ENCODE measurements around the gene TTC1.

DNA sequence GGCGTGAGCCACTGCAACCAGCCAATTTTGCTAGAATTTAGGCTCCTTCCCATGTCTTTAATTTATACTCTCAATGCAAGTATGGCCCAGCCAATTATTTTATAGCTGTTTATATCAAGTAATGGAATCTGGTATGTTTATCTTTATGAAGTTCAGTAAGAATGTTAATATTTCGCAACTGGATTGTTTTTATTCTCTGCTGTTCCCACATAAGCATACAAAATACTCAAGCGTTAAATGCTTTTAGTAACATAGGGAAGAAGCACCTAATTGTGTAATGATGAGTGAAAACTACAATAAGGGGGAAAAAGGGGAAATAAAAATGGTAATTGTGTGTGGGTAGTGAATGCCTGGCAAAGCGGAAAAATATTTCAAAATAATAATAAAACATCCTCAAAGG lies 89.1 kb downstream of the TTC1 start:
- TF ChIP-seq EP300 (IDR thresholded peaks at IDR 0.05; ENCODE audit: borderline replicate concordance in 1 of 2, low read depth in 1 of 2, low read length in 1 of 2) = no peak
- TF ChIP-seq SIN3A (IDR thresholded peaks at IDR 0.05; ENCODE audit: borderline replicate concordance, low read depth, low read length) = no peak
- TF ChIP-seq NFIC (IDR thresholded peaks at IDR 0.05; ENCODE audit: borderline replicate concordance) = no peak
- TF ChIP-seq, protein P1, sequence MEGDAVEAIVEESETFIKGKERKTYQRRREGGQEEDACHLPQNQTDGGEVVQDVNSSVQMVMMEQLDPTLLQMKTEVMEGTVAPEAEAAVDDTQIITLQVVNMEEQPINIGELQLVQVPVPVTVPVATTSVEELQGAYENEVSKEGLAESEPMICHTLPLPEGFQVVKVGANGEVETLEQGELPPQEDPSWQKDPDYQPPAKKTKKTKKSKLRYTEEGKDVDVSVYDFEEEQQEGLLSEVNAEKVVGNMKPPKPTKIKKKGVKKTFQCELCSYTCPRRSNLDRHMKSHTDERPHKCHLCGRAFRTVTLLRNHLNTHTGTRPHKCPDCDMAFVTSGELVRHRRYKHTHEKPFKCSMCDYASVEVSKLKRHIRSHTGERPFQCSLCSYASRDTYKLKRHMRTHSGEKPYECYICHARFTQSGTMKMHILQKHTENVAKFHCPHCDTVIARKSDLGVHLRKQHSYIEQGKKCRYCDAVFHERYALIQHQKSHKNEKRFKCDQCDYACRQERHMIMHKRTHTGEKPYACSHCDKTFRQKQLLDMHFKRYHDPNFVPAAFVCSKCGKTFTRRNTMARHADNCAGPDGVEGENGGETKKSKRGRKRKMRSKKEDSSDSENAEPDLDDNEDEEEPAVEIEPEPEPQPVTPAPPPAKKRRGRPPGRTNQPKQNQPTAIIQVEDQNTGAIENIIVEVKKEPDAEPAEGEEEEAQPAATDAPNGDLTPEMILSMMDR (IDR thresholded peaks at IDR 0.05) = no peak

All from SK-N-SH (cell line).